ENCODE results near the gene LIPM. TPM values are rescaled to one million over a fixed set of nuclear protein-coding genes. Genes with fewer than 3 reads are reported as not detected.
A peak's percentile ranks its signal among the peaks of the same experiment; 100 is the strongest.

The LIPM gene
- total and polyA plus RNA-seq, 8 donors, result not detected

- no peak for FAIRE-seq
- WGBS, 2 donors, result 50 to 52% methylated on average over 6 of the region's 6 CpGs
- no peak for DNase-seq
- Histone ChIP-seq H3K4me1 (no peaks in the 10 kb centered on the region), H3K27ac (no peak overlapping the region), H3K36me3 (no peaks in the 10 kb centered on the region), H3K4me3 (no peak overlapping the region), H3K9me3 (no peaks in the 10 kb centered on the region), H3K27me3 (no peaks in the 10 kb centered on the region)
- no peak for TF ChIP-seq CTCF (IDR thresholded peaks at IDR 0.05)
- intact Hi-C loops (cut with DNase I), result no loop called here
- ATAC-seq, result no peak
Measured at GRCh38 chr10:88804083-88804812, 1.7 kb downstream of the LIPM start.

- intact Hi-C loops (cut with DNase I), result no loop called here
- Histone ChIP-seq H3K27ac (no peak overlapping the region), H3K36me3 (no peaks in the 10 kb centered on the region), H3K4me3 (no peak overlapping the region), H3K4me1 (no peaks in the 10 kb centered on the region), H3K9me3 (no peaks in the 10 kb centered on the region), H3K27me3 (no peaks in the 10 kb centered on the region)
- FAIRE-seq (no peak), DNase-seq (no peak), ATAC-seq (no peak)
- 26 to 32% methylated on average over 2 of the region's 2 CpGs for WGBS, 2 donors
- no peak for TF ChIP-seq CTCF (IDR thresholded peaks at IDR 0.05)
Measured at GRCh38 chr10:88805361-88805760, 2.8 kb downstream of the LIPM start.

DNA sequence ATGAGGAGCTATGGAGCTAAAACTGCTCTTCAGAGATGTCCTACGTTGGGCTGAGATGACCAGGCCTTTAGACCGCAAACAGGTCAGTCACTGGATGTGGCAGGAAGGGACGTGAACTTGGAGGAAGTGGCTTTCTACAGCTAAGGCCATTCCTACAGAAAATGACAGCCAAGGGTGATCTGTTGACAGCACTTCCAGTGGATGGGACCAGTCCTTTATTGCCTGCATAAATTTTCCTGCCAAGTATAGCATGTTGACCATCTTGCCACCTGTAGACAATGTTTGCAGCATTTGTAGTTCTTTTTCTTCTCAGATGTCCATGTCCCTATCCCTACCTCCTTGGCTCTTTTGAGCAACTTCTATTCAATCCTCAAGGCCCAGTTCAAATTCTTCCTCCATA, 3.4 kb downstream of the LIPM start:
- Histone ChIP-seq H3K27ac (no peak overlapping the region), H3K27me3 (no peaks in the 10 kb centered on the region), H3K4me3 (no peak overlapping the region), H3K9me3 (no peaks in the 10 kb centered on the region), H3K4me1 (no peaks in the 10 kb centered on the region), H3K36me3 (no peaks in the 10 kb centered on the region)
- FAIRE-seq (no peak), DNase-seq (no peak), ATAC-seq (no peak)
- intact Hi-C loops (cut with DNase I), result no loop called here
- no peak for TF ChIP-seq CTCF (IDR thresholded peaks at IDR 0.05)
- WGBS, 2 donors, result 79 to 89% methylated on average over 3 of the region's 3 CpGs

DNA sequence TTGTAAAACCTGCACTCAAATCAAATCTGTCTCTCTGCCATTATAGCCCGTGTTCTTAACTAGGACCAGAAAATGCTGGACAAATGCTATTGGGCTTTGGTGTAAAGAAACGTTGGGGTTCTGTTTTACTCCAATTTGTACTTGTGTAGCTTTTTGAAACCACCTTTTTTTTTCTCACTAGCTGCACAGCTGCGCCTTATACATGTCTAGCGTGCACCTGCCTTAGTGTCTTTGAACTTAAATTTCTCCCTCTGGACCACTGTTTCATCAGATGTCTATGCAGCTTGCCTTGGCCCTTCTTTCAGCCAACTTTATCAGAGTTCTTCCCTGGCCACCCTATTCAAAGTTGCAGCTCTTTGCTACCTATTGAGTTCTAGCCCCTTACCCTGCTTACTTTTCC, 7.1 kb downstream of the LIPM start:
- DNase-seq (no peak), FAIRE-seq (no peak), ATAC-seq (no peak)
- no peak overlapping the region for H3K27ac ChIP-seq
- H3K4me1 ChIP-seq, result no peaks in the 10 kb centered on the region
- H3K36me3 ChIP-seq, result no peaks in the 10 kb centered on the region
- no peak overlapping the region for H3K4me3 ChIP-seq
- no peaks in the 10 kb centered on the region for H3K9me3 ChIP-seq
- TF ChIP-seq CTCF (IDR thresholded peaks at IDR 0.05), result no peak
- H3K27me3 ChIP-seq, result no peaks in the 10 kb centered on the region
- 52 to 66% methylated on average over 4 of the region's 4 CpGs for WGBS, 2 donors
- intact Hi-C loops (cut with DNase I), result no loop called here

DNA sequence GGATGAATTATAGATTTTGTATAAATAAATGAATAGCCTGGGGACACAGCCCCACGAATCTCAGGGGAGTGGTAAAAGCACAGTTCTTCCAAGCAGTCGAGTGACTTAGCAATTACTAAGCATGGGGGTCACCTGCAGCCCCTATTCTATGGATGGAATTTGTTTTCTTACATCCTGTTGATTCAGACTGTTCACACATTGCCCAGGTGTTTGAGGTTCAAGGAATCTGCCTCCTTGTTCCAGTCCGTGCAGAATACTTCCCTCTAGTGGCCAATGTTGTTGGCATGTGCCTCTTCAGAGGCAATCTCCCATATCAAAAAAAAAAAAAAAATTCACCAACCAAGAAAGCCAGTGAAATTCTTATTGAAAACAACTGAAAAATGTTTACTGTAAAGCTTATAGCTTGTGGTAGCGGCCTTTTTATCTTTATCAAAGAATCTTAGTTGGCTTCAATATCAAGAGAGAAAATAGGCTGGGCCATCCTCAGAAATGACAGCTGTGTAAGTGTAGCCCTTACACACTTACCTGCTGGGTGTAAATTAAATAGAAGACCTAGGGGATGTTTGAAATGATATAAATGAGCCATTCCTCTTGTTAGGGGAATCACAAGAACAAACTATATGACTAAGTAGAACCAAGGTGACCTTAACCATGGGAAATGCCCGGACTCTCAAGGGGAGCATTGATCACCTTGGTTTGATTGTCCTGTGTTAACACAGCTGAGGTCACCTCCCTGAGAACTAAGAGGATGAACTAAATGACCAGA, 7.8 kb downstream of the LIPM start:
- peak; percentile 81 to 92 (median 90) for ATAC-seq
- peak; percentile 49 to 66 (median 50) for TF ChIP-seq CTCF (IDR thresholded peaks at IDR 0.05)
- DNase-seq, result peak in 3 of 6 donors; percentile 16 to 49 (median 27)
- peak; percentile 54 for FAIRE-seq
- 22 to 29% methylated on average over 5 of the region's 5 CpGs for WGBS, 2 donors
- no peaks in the 10 kb centered on the region for H3K4me1 ChIP-seq
- no peak overlapping the region for H3K4me3 ChIP-seq
- intact Hi-C loops (cut with DNase I), result no loop called here
- no peak overlapping the region for H3K27ac ChIP-seq
- no peaks in the 10 kb centered on the region for H3K9me3 ChIP-seq
- no peaks in the 10 kb centered on the region for H3K36me3 ChIP-seq
- no peaks in the 10 kb centered on the region for H3K27me3 ChIP-seq

Data from pancreas (tissue), 10 donors.